HG03097 (cell line): ENCODE results near the gene ZRANB3.

ENCODE experiments used
- ATAC-seq: cut with Tn5 transposase; IDR thresholded peaks from one replicate; pipeline ENCODE4 v1.9.1; 2021; ENCODE audit not compliant: unreplicated experiment, low FRiP score

The ZRANB3 gene

DNA sequence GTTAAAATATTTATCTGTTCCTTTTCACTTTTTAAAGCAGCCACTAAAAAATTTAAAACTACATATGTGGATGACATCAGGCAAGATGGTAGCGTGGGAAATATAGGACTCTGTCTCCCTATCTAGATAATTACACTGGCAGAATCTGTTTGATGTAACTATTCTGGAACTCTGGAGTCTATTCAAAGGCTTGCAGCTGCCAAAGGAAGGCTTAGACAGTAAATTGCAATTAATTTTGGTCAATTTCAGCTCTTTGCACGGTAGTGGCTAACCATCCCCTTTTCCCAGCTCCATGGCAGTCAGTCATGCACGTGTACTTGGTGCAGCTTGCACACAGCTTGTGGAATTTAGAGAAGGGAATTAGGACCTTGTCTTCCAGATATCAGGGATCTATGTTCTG lies 343.7 kb downstream of the ZRANB3 start:
- ATAC-seq, result no peak

DNA sequence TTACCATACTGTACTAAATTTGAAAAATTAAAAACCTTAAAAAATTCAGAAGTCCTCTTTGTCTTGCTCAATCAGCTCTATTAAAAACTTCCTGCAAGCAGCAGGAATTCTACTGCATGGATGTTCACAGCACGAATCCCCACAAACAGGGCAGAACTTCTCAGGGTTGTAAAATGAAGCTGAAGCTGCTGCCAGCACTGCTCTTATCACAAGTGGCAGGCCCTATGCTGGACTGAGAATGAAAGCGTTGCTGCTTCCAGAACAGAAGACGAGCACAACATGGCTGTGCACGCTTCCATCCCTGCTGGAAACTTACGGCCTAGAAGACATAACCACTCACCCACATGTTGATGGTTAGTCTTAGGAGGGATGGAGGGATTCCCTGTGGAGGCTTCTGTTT lies 345.0 kb downstream of the ZRANB3 start:
- no peak for ATAC-seq

DNA sequence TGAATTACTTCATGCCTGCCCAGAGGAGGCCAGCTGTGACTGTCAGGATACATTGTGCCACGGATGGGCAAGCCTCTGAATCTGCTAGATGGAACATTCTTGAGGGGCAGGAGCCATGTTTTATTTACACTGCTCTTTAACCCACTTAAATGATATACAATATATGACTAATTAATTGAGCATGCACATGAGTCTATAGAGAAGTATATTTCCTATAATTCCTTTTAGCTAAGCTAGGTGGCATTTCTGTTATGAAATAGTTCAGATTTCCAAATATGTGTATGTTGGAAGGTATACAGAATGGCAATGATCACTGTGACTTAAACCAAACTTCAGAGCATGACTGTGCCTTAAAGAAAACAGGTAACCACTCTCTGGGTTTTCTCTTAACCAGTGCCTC lies 347.2 kb downstream of the ZRANB3 start:
- ATAC-seq, result no peak

DNA sequence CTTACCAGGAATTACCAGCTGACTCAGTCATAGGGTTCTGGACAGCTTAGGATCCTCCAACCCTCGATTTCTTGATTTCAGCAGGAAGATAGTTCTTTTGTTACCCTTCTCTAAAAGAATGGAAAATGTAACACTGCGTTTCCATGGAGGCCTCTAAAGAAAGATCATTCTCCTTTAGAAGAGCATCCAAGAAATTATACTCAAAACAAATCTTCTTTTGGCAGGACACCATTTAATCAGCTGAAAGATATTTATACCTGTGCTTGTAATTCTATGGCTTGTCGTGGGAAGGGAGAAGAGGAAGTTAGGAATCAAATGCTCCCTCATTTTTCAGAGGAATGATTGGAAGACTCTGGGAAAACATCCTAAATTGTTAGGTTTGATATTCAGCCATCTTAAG lies 348.4 kb downstream of the ZRANB3 start:
- no peak for ATAC-seq

DNA sequence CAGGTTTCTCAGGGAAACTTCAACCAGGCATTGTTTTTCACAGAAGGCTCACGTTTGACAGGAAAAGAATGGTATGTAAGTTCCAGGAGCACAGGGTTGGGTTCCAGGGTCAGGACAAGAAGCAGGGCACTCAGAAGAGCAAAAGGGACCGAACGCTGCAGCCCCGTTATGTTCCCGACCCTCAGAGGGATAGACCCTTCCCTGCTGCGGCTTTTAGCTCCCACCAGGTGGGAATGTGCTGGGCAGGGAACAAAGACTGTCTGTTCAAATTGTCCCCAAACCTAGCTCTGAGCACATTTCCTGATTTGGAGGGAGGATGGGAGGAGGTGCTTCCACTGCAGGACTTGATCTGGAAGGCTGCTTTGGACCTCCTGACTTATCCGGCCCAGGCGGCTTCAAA lies 348.8 kb downstream of the ZRANB3 start:
- no peak for ATAC-seq

DNA sequence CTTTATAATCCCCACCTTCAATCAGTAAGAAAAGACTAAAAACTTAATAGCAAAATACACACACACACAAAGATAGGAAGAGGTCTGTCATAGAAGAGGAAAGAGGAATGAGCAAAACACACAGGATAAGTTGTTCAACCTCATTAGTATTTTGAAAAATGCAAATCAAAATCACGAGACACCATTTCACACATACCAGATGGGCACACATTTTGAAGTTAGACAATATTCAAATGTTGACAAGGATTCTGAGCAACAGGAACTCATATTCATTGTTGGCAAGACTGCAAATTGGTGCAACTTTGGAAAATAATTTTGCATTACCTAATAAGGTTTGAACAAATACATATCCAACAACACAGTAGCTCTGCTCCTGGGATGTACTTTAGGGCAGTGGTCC lies 351.3 kb downstream of the ZRANB3 start:
- ATAC-seq, result no peak

DNA sequence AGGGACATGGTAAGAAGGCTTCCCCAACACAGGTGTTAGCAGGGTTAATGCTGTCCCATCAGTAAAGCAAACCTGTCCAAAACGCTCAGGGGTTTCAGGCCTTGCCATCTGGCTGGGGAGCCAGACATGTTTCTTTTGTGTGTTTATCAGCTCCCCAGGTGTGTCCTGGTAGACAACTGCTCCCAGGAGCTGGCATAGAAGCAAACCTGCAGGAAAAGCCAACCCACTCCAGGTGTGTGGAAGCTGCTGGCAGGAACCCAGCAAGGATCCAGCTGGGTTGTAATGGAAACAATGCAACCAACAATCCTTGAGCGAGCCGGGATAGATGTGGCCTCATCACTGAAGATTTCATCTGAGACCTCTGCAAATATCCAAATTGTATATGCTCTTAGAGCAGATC lies 355.8 kb downstream of the ZRANB3 start:
- no peak for ATAC-seq

DNA sequence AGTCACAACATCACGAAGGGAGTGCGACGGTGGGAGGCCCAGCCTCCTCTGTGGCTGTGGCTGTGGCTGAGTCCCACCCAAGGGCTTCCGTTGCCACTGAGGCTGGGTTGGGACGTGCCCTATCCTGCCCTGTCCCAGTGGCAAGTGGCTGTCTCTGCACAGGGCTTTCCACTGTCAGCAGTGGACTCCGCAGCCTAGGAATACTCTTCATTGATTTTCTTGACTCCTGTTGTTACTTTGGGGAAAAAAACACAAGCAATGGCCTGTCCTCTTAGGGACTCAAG lies 356.3 kb downstream of the ZRANB3 start:
- no peak for ATAC-seq

DNA sequence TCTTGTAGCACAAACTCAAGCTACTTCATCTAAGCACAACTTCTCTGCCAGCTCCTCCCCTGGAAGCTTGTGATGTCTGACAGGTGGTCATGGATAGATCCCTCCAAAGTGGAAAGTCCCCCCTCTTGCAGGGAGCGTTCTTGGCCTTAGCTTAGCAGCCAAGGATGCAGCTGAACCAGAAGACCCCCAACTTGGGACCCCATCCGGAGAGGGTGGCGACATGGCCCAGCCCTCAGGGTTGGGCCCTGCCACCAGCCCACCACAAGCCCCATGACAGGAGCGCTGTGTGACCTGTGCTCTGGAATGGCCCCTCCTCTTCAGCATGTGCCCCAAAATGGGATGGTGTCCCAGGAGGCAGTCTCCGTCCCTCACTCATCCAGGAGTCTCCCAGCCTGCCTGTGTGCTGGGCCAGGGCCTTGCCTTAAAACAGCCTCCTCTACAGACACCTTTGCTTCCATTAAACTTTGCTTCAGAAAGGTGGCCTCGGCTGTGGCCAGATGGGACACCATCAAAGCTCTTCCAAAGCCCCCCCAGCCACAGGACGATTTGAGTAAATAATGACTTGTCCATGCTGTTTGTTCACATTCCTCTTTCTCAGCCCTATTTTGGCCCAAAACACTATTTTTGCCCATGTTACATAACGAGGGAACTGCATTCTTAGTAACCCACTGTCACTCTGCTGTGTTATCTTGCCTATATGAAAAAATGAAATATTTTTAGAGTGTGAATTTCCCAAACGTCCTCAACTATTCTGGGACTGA lies 356.8 kb downstream of the ZRANB3 start:
- ATAC-seq, result no peak

DNA sequence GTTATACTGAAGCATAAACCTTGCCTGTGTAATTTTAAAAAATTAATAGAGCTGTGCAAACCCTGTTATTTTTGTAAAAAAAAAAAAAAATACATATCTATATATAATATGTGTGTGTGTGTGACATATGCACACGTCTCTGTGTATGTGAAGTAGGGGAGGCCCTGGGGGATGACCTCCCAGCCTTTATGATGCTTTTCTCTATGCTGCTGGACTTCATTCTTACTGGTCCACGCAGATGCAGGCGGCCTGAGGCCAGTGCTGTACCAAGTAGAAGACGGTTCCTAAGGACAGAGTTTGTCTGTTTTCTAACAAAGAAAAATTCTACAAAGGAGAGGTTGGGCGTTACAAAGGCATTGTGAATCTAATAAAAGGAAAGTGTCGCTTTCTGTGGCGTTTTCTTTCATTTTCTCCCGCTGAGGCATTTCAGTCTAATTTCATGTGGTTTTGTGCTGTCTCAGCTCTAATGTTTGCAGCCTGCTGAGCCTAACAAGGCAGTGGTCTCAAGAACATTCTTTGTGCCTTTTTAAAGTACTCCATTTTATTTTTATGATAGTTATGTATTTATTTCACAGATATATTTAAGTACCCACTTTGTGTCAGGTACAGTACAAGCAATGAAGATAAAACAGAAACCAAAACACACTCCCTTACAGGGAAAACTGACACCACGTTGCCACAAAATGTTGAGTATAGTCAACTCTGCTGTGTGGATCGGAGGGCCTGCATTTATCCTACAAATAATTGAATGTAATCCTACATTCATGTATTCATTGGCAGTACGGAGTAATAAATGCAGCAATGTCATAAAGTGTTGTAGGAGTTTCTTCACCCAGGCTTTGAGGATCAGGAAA lies 360.9 kb downstream of the ZRANB3 start:
- no peak for ATAC-seq

DNA sequence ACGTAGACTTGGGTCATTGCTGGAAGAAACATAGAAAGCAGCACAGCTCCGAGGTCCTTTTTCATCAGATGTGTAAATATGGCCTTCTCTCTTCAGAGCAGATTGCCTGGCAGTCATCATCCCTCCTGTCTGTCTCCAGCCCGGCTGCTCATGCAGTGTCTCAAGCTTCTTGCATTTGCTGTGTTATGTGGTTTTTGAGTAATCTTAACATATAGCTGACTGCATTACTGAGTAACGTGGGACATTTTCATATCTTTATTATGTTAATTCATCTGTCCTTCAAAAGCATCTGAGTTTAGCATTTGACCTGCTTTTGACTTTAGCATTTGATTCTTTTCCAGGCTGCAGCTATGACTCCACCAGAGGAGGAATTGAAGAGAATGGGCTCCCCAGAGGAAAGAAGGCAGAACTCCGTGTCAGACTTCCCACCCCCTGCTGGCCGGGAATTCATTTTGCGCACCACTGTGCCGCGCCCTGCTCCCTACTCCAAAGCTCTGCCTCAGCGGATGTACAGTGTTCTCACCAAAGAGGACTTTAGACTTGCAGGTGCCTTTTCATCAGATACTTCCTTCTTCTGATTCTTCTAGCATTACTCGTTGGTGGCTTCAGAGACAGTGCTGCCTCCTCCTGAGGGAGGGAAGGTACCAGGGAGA lies 362.7 kb downstream of the ZRANB3 start:
- no peak for ATAC-seq

DNA sequence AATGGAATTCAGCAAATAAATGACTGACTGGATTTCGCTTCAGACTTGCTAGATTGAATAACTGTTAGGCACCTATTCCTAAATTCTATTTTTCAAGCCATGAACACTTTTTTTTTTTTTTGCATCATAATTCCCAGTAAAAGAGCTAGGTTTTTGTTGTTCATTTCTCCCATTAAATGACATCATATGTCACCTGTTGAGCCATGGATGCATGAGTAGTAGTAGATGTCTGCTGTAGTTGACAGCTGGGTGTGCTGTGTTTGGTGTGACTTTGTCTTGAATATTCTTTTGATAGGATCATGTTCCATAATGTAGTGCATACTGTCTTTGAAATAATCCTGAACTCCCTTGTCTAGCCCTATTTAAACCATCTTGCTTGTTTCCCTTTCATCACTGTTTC lies 363.7 kb downstream of the ZRANB3 start:
- ATAC-seq, result no peak

DNA sequence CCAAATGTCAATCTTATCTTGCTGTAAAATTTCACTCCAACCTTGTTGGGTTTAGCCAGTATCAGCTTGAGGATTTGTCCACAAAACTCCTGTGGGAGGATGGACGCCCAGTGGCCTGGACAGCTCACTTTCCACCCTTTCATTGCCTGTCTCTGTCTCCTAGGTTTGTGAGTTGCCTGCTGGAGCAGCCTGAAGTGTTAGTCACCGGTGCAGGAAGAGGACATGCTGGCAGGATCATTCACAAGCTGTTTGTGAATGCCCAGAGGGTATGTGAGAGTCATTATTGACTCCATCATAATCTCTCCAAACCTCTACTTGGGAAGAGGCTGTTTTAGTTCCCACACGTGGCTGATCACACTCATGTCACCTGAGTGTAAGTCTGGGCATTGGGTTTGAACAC lies 366.6 kb downstream of the ZRANB3 start:
- no peak for ATAC-seq

DNA sequence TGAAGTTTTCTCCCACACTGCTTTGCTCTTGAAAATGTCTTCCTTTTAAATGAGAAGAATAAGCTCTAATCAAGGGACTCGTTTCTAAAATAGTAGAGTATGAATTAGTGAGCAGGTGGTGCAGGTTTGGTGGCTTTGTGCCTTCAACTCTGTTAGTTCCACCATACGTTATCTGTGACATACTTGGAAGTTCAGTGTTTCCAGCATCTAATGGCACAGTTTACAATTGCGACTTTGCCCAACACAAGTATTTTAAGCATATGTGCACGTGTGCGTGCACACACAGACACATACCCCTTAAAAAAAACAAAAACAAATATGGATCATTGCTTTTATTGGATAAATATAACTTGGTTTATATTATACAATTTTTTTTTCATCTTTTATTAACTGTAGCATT lies 367.1 kb downstream of the ZRANB3 start:
- no peak for ATAC-seq

DNA sequence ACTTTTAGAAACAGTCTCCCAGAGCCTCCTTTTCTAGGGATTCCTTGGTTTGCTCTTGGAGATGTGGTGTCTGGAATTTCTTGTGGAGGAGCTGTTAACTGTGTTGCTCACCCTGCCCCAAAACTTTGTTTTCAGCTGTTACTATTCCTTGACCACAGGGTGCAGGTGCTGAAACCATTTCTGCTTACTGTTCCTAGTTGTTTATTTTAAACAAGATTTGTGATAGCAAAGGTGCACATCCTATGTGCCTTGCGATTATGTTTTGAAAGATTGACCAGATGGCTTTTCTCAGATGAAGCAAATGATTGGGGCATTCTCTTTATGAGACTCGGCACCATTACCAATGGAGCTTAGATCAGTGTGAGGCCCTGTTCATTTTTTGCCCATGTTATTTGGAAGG lies 367.7 kb downstream of the ZRANB3 start:
- no peak for ATAC-seq

DNA sequence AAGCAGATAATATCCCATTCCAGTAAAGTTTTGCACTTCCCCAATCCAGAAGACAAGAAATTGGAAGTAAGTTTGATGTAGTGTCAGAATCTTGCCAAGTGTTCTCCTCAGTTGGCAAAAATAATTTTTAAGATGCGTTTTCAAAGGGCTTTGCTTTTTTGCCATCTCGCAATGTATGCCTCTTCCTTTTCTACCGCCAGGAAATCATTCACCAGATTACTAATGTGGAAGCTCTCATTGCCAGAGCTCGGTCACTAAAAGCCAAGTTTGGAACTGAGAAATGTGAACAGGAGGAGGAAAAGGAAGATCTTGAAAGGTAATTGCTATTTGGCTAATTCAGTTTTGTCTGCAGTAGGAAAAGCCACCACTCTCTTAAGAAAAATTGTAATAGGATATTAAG lies 368.2 kb downstream of the ZRANB3 start:
- ATAC-seq, result no peak

DNA sequence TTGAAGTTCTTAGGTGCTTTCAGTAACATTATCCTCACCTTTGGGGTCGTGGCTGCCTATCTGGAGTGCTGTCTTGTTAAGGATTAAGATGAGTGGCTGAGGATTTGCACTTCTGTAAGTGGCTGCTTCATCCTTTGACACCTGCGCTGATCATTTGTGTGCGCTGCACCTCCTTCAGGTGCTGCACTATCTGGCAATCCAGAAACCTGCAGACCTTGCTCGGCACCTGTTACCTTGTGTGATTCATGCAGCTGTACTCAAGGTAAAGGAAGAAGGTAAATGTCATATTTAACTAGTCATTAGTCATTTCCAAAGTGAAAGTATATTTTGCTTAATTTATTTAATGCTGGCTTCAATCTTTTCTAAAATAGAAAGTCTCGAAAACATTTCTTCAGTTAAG lies 368.6 kb downstream of the ZRANB3 start:
- no peak for ATAC-seq

DNA sequence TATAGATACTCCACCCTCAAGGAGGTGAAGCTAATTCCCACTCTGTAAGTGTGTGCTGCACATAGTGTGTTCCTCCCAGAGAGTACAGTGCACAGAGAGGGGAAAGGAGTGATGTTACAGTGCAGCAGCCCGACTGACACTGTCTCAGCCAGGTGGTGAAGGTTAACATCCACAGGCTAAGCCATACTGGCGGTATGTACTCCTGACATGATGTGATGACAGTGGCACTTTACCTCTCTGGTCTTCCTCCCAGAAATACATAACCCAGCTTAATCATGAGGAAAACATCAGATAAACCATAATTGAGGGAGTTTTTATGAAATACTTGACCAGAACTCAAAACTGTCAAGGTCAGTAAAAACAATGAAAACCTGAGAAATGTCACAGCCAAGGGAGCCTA lies 371.8 kb downstream of the ZRANB3 start:
- ATAC-seq, result no peak

DNA sequence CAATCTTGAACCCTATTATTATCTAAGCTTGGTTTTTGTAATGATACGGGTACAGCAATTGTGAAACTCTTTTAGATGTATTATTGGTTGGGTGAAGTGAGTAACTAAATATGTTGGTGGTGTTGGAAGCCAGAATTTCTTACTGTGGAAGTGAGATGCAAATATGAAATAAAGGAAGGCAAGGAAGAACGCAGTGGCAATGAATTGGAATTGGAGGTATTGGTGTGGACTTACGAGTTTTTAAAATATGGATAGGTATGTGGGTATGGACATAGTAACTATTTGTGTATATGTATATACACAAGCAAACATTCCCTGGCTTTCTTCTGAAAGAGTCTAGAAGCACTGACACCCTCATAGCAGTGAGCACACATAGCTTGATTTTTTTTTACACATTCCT lies 373.2 kb downstream of the ZRANB3 start:
- no peak for ATAC-seq

DNA sequence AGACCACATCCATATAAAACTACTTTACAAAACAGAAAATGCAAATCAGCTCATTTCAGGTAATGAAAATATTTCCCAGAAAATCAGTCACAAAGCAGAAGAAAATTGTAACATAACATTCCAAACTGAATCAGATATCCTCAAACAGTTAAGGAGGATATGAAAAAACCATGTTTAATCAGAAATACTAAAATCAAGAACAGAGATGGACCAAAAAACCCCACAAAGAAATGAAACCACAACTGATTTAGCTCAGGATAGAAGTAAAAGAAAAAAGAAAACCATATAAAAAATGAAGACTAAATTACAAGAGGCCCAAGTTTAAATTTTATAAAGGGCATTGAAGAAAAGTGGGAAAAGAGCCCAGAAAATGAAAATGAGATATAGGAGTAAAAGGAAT lies 376.1 kb downstream of the ZRANB3 start:
- ATAC-seq, result no peak

DNA sequence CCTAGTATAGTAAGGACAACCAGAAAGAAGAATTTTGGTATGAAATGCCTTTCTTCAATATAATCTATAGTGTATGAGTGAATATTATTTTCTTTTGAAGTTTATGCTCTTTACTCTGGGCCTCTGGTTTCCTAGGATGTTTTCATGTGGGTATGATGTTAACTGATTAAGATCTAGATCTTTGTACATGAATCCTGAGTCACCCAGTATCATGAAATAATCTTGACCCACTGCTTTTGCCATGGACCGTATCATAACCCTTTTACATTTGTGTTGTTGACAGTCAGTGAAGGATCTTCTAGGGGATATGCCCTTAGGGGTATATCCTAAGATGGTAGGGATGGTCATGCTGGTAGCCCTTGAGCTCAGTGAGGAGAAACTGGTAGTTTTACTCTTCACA lies 378.7 kb downstream of the ZRANB3 start:
- ATAC-seq, result no peak

DNA sequence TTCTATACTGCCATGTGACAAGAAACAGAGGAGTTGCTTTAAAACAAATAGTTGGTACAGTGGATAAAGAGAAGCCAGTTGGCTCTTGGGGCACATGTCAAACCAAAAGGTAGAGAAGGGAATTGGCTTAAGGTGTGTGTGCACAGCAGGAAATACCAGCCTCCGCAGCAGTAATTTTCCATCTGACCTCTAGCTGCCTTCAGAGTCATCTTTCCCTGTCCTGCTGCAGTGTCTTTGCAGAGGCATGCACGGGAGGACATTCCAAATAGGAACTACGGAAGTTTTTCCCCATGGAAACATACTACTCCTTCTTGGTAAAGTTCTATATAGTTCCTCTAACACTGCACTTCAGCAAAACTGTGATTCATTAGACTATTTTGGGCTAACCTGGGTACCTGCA lies 379.4 kb downstream of the ZRANB3 start:
- no peak for ATAC-seq
